ENCODE measurements around the gene TNNT2.

Gene TNNT2

GRCh38 chr1:201334325-201335173, 42.9 kb downstream of the TNNT2 start:
- no peak for DNase-seq (ENCODE audit: low read depth in 2 of 2)

GRCh38 chr1:201332616-201333335, 44.7 kb downstream of the TNNT2 start:
- DNase-seq (ENCODE audit: low read depth in 2 of 2): no peak

GRCh38 chr1:201332021-201332420, 45.5 kb downstream of the TNNT2 start:
- no peak for DNase-seq (ENCODE audit: low read depth in 2 of 2)

- DNase-seq (ENCODE audit: low read depth in 2 of 2): no peak
These were observed 46.3 kb downstream of the TNNT2 start for GRCh38 chr1:201331166-201331565.

GRCh38 chr1:201330541-201330940, 46.9 kb downstream of the TNNT2 start:
- DNase-seq (ENCODE audit: low read depth in 2 of 2): no peak

GRCh38 chr1:201329801-201330200, 47.7 kb downstream of the TNNT2 start:
- DNase-seq (ENCODE audit: low read depth in 2 of 2): no peak

- DNase-seq (ENCODE audit: low read depth in 2 of 2): no peak
These were observed 48.2 kb downstream of the TNNT2 start for GRCh38 chr1:201329286-201329685.

- DNase-seq (ENCODE audit: low read depth in 2 of 2): no peak
These were observed 48.9 kb downstream of the TNNT2 start for GRCh38 chr1:201328576-201328975.

GRCh38 chr1:201327687-201328240, 49.7 kb downstream of the TNNT2 start:
- no peak for DNase-seq (ENCODE audit: low read depth in 2 of 2)

GRCh38 chr1:201326710-201327109, 50.8 kb downstream of the TNNT2 start:
- DNase-seq (ENCODE audit: low read depth in 2 of 2): no peak

GRCh38 chr1:201325678-201326060, 51.8 kb downstream of the TNNT2 start:
- DNase-seq (ENCODE audit: low read depth in 2 of 2): no peak

GRCh38 chr1:201324821-201325677, 52.4 kb downstream of the TNNT2 start:
- no peak for DNase-seq (ENCODE audit: low read depth in 2 of 2)

GRCh38 chr1:201324306-201324705, 53.2 kb downstream of the TNNT2 start:
- no peak for DNase-seq (ENCODE audit: low read depth in 2 of 2)

- no peak for DNase-seq (ENCODE audit: low read depth in 2 of 2)
These were observed 54.6 kb downstream of the TNNT2 start for GRCh38 chr1:201322653-201323510.

- no peak for DNase-seq (ENCODE audit: low read depth in 2 of 2)
These were observed 55.6 kb downstream of the TNNT2 start for GRCh38 chr1:201321826-201322390.

- no peak for DNase-seq (ENCODE audit: low read depth in 2 of 2)
These were observed 57.2 kb downstream of the TNNT2 start for GRCh38 chr1:201320168-201320788.

- DNase-seq (ENCODE audit: low read depth in 2 of 2): no peak
These were observed 57.8 kb downstream of the TNNT2 start for GRCh38 chr1:201319631-201320030.

GRCh38 chr1:201318504-201319340, 58.8 kb downstream of the TNNT2 start:
- DNase-seq (ENCODE audit: low read depth in 2 of 2): no peak

GRCh38 chr1:201317551-201317950, 59.9 kb downstream of the TNNT2 start:
- DNase-seq (ENCODE audit: low read depth in 2 of 2): no peak
